NCI-H2196 (cell line): ENCODE results near the gene RPL27A.

Source experiments
- DNase-seq: peaks from one replicate; lab custom pipeline; 2025; ENCODE audit not compliant: unreplicated experiment; lab: John Stamatoyannopoulos, UW

The RPL27A gene

GRCh38 chr11:8698917-8699441, 16.4 kb downstream of the RPL27A start:
- DNase-seq = no peak

- DNase-seq = peak; percentile 60
These were observed 17.3 kb downstream of the RPL27A start for GRCh38 chr11:8699903-8700302.

GRCh38 chr11:8701891-8702597, 19.5 kb downstream of the RPL27A start:
- no peak for DNase-seq

- no peak for DNase-seq
These were observed 20.0 kb downstream of the RPL27A start for GRCh38 chr11:8702598-8702915.

- no peak for DNase-seq
These were observed 21.5 kb downstream of the RPL27A start for GRCh38 chr11:8704136-8704535.

GRCh38 chr11:8705146-8705545, 22.6 kb downstream of the RPL27A start:
- DNase-seq = no peak

GRCh38 chr11:8706673-8707432, 24.3 kb downstream of the RPL27A start:
- DNase-seq = no peak

GRCh38 chr11:8707541-8708191, 25.1 kb downstream of the RPL27A start:
- peak; percentile 53 for DNase-seq

GRCh38 chr11:8709002-8709672, 26.5 kb downstream of the RPL27A start:
- DNase-seq = peak; percentile 49

- no peak for DNase-seq
These were observed 27.2 kb downstream of the RPL27A start for GRCh38 chr11:8709777-8710176.

- no peak for DNase-seq
These were observed 29.4 kb downstream of the RPL27A start for GRCh38 chr11:8711895-8712442.

- no peak for DNase-seq
These were observed 29.9 kb downstream of the RPL27A start for GRCh38 chr11:8712506-8712905.

- DNase-seq = no peak
These were observed 31.3 kb downstream of the RPL27A start for GRCh38 chr11:8713760-8714454.

- no peak for DNase-seq
These were observed 32.1 kb downstream of the RPL27A start for GRCh38 chr11:8714622-8715225.

- DNase-seq = no peak
These were observed 32.9 kb downstream of the RPL27A start for GRCh38 chr11:8715501-8715900.

- DNase-seq = no peak
These were observed 34.9 kb downstream of the RPL27A start for GRCh38 chr11:8717544-8717875.

- DNase-seq = peak; percentile 35
These were observed 35.5 kb downstream of the RPL27A start for GRCh38 chr11:8717876-8718753.

GRCh38 chr11:8719211-8719649, 36.6 kb downstream of the RPL27A start:
- no peak for DNase-seq

GRCh38 chr11:8719721-8720120, 37.1 kb downstream of the RPL27A start:
- no peak for DNase-seq
